K562 (cell line): ENCODE results near the gene TENT4A. TPM values are rescaled to one million over a fixed set of nuclear protein-coding genes. Genes with fewer than 3 reads are reported as not detected.

Experiments
- ATAC-seq: fragments of 200-7000 bp; cut with Tn5 transposase; 3 replicates; pipeline ENCODE4 v1.9.1; 2020; ENCODE audit warnings: moderate library complexity
- BruUV-seq: library from RNA; stranded (reverse); fragments of 400-500 nt; replicated peaks from 2 replicates; lab custom pipeline; 2021; lab: Mats Ljungman, UMichigan
- CTCF ChIA-PET: fragments of 300-600 bp; formaldehyde crosslinking; extraction: SDS; loops from one replicate; lab custom pipeline; 2021; ENCODE audit warnings: low intra/inter-chr PET ratio; lab: Yijun Ruan, JAX
- POLR2A ChIA-PET: fragments of 300-600, 350-650 bp; sonication (Branson Sonifier 250); formaldehyde crosslinking; extraction: SDS; loops from one replicate; lab custom pipeline; 2021; ENCODE audit warnings: antibody characterized with exemption, inconsistent platforms; lab: Yijun Ruan, JAX
- DNase-seq, 4 experiments: peaks; one replicate each; pipeline versions ENCODE4 v3.0.0 to v3.0.0-alpha.2; 2011 to 2018; ENCODE audit warnings: low spot score in 3 of 4, mixed read lengths in 3 of 4; ENCODE audit errors: extremely low read depth in 1 of 4
- FAIRE-seq: peaks from 2 replicates; lab custom pipeline; 2011; peaks lifted over from hg19 to GRCh38; lab: Jason Lieb, UNC
- H2AFZ ChIP-seq: 2 replicates; pipeline ENCODE4 v1.6.0; 2011; ENCODE audit warnings: low read depth, low read length, control low read depth, inconsistent platforms
- H3K27ac ChIP-seq: fragments of 200-600 bp; 3 replicates; pipeline ENCODE4 v1.8.0; 2011; ENCODE audit warnings: low read depth, mild to moderate bottlenecking, control low read depth, inconsistent platforms, low read length, moderate library complexity, mixed read lengths; ENCODE audit errors: extremely low read depth
- H3K27me3 ChIP-seq, 2 experiments: fragments of 300-600 bp in 1 of 2; 2 replicates in 1 of 2; 3 replicates in 1 of 2; pipeline versions ENCODE4 v1.6.0 to v1.8.0; 2011; ENCODE audit warnings: inconsistent platforms in 2 of 2, low read length in 2 of 2, mild to moderate bottlenecking in 1 of 2, mixed read lengths in 1 of 2, moderate library complexity in 1 of 2; ENCODE audit not compliant: control insufficient read depth in 2 of 2, insufficient read depth in 2 of 2
- H3K36me3 ChIP-seq: fragments of 300-600 bp; 3 replicates; pipeline ENCODE4 v1.8.0; 2011; ENCODE audit warnings: mild to moderate bottlenecking, low read length, inconsistent platforms; ENCODE audit not compliant: control insufficient read depth, insufficient read depth
- H3K4me1 ChIP-seq, 2 experiments: fragments of 200-600 bp in 1 of 2; replicated peaks in 1 of 2; 2 replicates in 1 of 2; 3 replicates in 1 of 2; pipeline versions ENCODE4 v1.5.1 to v1.8.0; 2011; ENCODE audit warnings: inconsistent platforms in 2 of 2, low read length in 2 of 2, mild to moderate bottlenecking in 1 of 2, mixed read lengths in 1 of 2, moderate library complexity in 1 of 2; ENCODE audit not compliant: control insufficient read depth in 2 of 2, insufficient read depth in 2 of 2
- H3K4me2 ChIP-seq: 2 replicates; pipeline ENCODE4 v1.6.1; 2011; ENCODE audit warnings: low read length, control low read depth, inconsistent platforms, mixed read lengths; ENCODE audit not compliant: insufficient read depth
- H3K4me3 ChIP-seq: fragments of 200-600 bp; sonication (generic), shearing (Covaris generic); 2 replicates; pipeline ENCODE4 v1.5.1; 2016; ENCODE audit warnings: control low read depth, inconsistent platforms
- H3K79me2 ChIP-seq: fragments of 200-600 bp; 3 replicates; pipeline ENCODE4 v1.8.0; 2011; ENCODE audit warnings: low read length, inconsistent platforms; ENCODE audit not compliant: control insufficient read depth, insufficient read depth
- H3K9ac ChIP-seq, 2 experiments: 2 replicates each; pipeline versions ENCODE4 v1.6.0 to v1.6.1; 2011; ENCODE audit warnings: low read depth in 2 of 2, low read length in 2 of 2, control low read depth in 1 of 2, inconsistent platforms in 1 of 2, mild to moderate bottlenecking in 1 of 2, mixed read lengths in 1 of 2; ENCODE audit not compliant: insufficient read depth in 1 of 2
- H3K9me1 ChIP-seq: one replicate; pipeline ENCODE4 v1.6.0; 2011; ENCODE audit warnings: inconsistent platforms, mild to moderate bottlenecking, low read length, moderate library complexity; ENCODE audit not compliant: control insufficient read depth, insufficient read depth
- H3K9me3 ChIP-seq: replicated peaks from 2 replicates; pipeline ENCODE4 v1.5.1; 2011; ENCODE audit warnings: low read depth, low read length, inconsistent platforms; ENCODE audit not compliant: control insufficient read depth, insufficient read depth
- H4K20me1 ChIP-seq: replicated peaks from 2 replicates; pipeline ENCODE4 v1.6.1; 2011; ENCODE audit warnings: low read length, inconsistent platforms, mixed read lengths; ENCODE audit not compliant: control insufficient read depth, insufficient read depth
- E2F3 ChIP-seq: fragments of 250-450 bp; sonication (Bioruptor Pico); IDR thresholded peaks from 2 replicates; pipeline ENCODE4 v1.4.0; 2020; ENCODE audit warnings: mild to moderate bottlenecking
- ETV6 ChIP-seq, 3 experiments: fragments of 150-350 bp in 1 of 3; sonication (generic) in 1 of 3; formaldehyde crosslinking in 1 of 3; IDR thresholded peaks; 2 replicates each; pipeline versions ENCODE4 v1.6.1 to v1.8.0; 2014 to 2022; ENCODE audit warnings: borderline replicate concordance in 2 of 3, low read depth in 2 of 3, antibody characterized with exemption in 1 of 3, low read length in 1 of 3, mild to moderate bottlenecking in 1 of 3, missing genetic modification reagents in 1 of 3
- HEY1 ChIP-seq: fragments of 250-450 bp; sonication (Bioruptor Pico); IDR thresholded peaks from 2 replicates; pipeline ENCODE4 v1.5.0; 2020; ENCODE audit warnings: mild to moderate bottlenecking, moderate library complexity, borderline replicate concordance
- RAD21 ChIP-seq, 2 experiments: fragments of 250-450 bp in 1 of 2; fragments of 450-650 bp in 1 of 2; sonication (Bioruptor Pico) in 1 of 2; formaldehyde crosslinking in 1 of 2; IDR thresholded peaks in 1 of 2; conservative IDR thresholded peaks in 1 of 2; 2 replicates each; pipeline versions ENCODE4 v1.4.0 to v1.8.0; 2020 to 2022; ENCODE audit warnings: mild to moderate bottlenecking in 2 of 2, moderate library complexity in 1 of 2
- SMC3 ChIP-seq: conservative IDR thresholded peaks from 2 replicates; pipeline ENCODE4 v1.6.1; 2011; ENCODE audit warnings: low read depth, low read length, improper control_type of control experiment; ENCODE audit not compliant: insufficient read depth
- TBL1XR1 ChIP-seq, 2 experiments: IDR thresholded peaks; 2 replicates each; pipeline ENCODE4 v1.6.1; 2012; ENCODE audit warnings: improper control_type of control experiment in 2 of 2, low read length in 2 of 2, mild to moderate bottlenecking in 1 of 2
- THRAP3 ChIP-seq: fragments of 450-650 bp; IDR thresholded peaks from 2 replicates; pipeline ENCODE4 v1.6.1; 2016; ENCODE audit warnings: mild to moderate bottlenecking, inconsistent platforms, borderline replicate concordance
- WGBS: fragments of 100-300 bp; shearing (Covaris generic); methylation state at CpG from one replicate; pipeline ENCODE4 v1.1.6; 2016; ENCODE audit warnings: low coverage, mixed read lengths; ENCODE audit not compliant: insufficient coverage; ENCODE audit errors: missing lambda C conversion rate; 5-methylcytosine and 5-hydroxymethylcytosine counted together
- in situ Hi-C: fragments of 300-500 bp; cut with MboI; formaldehyde crosslinking; loops from 4 replicates; pipeline ENCODE4 v1.15.0; 2018; ENCODE audit warnings: inconsistent platforms, mixed read lengths
- intact Hi-C: fragments of 100-400 bp; cut with micrococcal nuclease; formaldehyde crosslinking; loops from 2 replicates; pipeline ENCODE4 v1.14.2; 2022
- polyA plus RNA-seq, 8 experiments: library from polyadenylated mRNA; depleted of rRNA in 4 of 8; stranded (reverse) in 5 of 8; unstranded in 3 of 8; fragments of >200 nt; fragmentation: Nextera tagmentation in 2 of 8; fragmentation: Illumina TruSeq in 1 of 8; extraction: Ambion mirVana in 2 of 8; extraction: Trizol in 1 of 8; gene quantifications; 2 replicates each; pipeline versions ENCODE4 v1.2.1 to v1.2.3, GENCODE V29; 2011 to 2014; ENCODE audit warnings: inconsistent platforms in 1 of 8, missing spikeins in 1 of 8
- total RNA-seq, 7 experiments: library from RNA; depleted of rRNA in 6 of 7; stranded (reverse); fragments of >200 nt in 6 of 7; fragmentation: Illumina TruSeq in 2 of 7; extraction: Trizol in 2 of 7; gene quantifications; 2 replicates each; pipeline versions ENCODE4 v1.2.1 to v1.2.3, GENCODE V29; 2011 to 2021; ENCODE audit warnings: low replicate concordance in 1 of 7
- TF ChIP-seq, protein P1 (sequence below): fragments of 200-800 bp; sonication (Bioruptor generic); IDR thresholded peaks from 2 replicates; pipeline ENCODE4 v1.6.1; 2016; ENCODE audit warnings: missing genetic modification characterization, missing compliant biosample characterization
- TF ChIP-seq, protein P2 (sequence below): IDR thresholded peaks from 2 replicates; pipeline ENCODE4 v1.6.1; 2012; ENCODE audit warnings: low read depth, low read length, improper control_type of control experiment, borderline replicate concordance

TENT4A gene
- total and polyA plus RNA-seq, 9 of the 15 experiments (the other 6 are each of a cell fraction or from before 2014, with no cell fraction given), result 1.3 to 27.3 (median 13.0) TPM

DNA sequence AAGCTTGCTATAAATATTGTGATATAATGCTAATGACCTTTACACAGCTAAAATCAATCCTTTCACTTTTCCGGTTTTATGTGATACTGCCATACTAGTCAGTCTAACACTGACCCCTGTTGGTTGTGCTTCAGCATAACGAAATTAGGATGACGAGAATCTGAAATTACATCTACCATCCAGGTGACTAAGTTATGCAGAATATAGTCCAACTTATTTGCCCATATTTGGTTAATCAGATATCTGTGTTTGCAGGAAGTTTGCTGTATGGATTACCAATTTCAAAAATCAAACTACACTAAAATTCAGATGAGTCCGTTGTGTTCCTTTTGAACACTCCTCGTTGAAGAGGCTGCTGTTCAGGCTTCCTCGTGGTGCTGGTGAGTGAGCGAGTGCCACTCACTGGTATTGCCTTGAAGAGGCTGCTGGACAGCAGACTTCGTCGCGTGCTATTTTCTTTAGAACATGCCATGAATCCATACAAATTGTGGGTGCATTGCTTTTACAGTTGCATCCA is 32.5 kb downstream of the TENT4A start:
- Histone ChIP-seq H3K27ac (no peak overlapping the region), H3K36me3 (peaks cover 97% of the 10 kb centered on the region), H3K4me1 (no peaks in the 10 kb centered on the region), H3K27me3 (no peaks in the 10 kb centered on the region), H3K9me1 (no peaks in the 10 kb centered on the region), H3K9ac (no peak overlapping the region), H2AFZ (no peak overlapping the region), H3K9me3 (no peaks in the 10 kb centered on the region), H3K79me2 (peaks cover 22% of the 10 kb centered on the region; the same call in 2 of the 3 replicates), H4K20me1 (0 out of 2 replicates have a peak, but pooled peaks cover 7% of the 10 kb centered on the region), H3K4me2 (no peak overlapping the region), H3K4me3 (no peak overlapping the region)
- ATAC-seq (peak; percentile 80), DNase-seq (peak in 3 of 4 experiments; percentile 40 to 57 (median 43)), FAIRE-seq (peak; percentile 85)
- intact Hi-C loops, result loop anchor here (5.0 kb wide), 2 partner anchors 218 to 1253 kb away; no protein-coding TSS in a partner anchor
- CTCF ChIA-PET, result interaction anchor here (1.1 to 1.7 kb wide), 2 partner anchors 454 to 1254 kb away, joined by 4 to 8 read pairs; no protein-coding TSS in a partner anchor
- in situ Hi-C loops, result loop anchor here (25.0 kb wide), 1 partner anchor 1258 kb away; no protein-coding TSS in a partner anchor
- BruUV-seq, result no TSS peak
- POLR2A ChIA-PET, result interaction anchor here (1.1 to 1.6 kb wide), 2 partner anchors 20 to 113 kb away, joined by 3 to 5 read pairs; partner anchors contain the start of genes NSUN2 and SRD5A1
- WGBS, result 77% methylated on average over 10 of the region's 10 CpGs
- TF ChIP-seq HEY1 (CRISPR knock-in tag) (no peak), RAD21 (CRISPR knock-in tag; conservative IDR thresholded peaks at IDR 0.05 in 1 of 2, IDR thresholded peaks at IDR 0.05 in 1 of 2) (peak; percentile 68 to 80), ETV6 (IDR thresholded peaks at IDR 0.05; ENCODE audit: borderline replicate concordance in 1 of 2, low read depth in 2 of 2, low read length in 1 of 2) (no peak), ETV6 (CRISPR knock-in tag; IDR thresholded peaks at IDR 0.05; ENCODE audit: borderline replicate concordance) (no peak), SMC3 (peak; percentile 37; the same call in 1 of the 2 replicates), E2F3 (CRISPR knock-in tag) (no peak), THRAP3 (no peak), TBL1XR1 (IDR thresholded peaks at IDR 0.05; ENCODE audit: low read length in 2 of 2) (no peak)
- TF ChIP-seq, protein P1, sequence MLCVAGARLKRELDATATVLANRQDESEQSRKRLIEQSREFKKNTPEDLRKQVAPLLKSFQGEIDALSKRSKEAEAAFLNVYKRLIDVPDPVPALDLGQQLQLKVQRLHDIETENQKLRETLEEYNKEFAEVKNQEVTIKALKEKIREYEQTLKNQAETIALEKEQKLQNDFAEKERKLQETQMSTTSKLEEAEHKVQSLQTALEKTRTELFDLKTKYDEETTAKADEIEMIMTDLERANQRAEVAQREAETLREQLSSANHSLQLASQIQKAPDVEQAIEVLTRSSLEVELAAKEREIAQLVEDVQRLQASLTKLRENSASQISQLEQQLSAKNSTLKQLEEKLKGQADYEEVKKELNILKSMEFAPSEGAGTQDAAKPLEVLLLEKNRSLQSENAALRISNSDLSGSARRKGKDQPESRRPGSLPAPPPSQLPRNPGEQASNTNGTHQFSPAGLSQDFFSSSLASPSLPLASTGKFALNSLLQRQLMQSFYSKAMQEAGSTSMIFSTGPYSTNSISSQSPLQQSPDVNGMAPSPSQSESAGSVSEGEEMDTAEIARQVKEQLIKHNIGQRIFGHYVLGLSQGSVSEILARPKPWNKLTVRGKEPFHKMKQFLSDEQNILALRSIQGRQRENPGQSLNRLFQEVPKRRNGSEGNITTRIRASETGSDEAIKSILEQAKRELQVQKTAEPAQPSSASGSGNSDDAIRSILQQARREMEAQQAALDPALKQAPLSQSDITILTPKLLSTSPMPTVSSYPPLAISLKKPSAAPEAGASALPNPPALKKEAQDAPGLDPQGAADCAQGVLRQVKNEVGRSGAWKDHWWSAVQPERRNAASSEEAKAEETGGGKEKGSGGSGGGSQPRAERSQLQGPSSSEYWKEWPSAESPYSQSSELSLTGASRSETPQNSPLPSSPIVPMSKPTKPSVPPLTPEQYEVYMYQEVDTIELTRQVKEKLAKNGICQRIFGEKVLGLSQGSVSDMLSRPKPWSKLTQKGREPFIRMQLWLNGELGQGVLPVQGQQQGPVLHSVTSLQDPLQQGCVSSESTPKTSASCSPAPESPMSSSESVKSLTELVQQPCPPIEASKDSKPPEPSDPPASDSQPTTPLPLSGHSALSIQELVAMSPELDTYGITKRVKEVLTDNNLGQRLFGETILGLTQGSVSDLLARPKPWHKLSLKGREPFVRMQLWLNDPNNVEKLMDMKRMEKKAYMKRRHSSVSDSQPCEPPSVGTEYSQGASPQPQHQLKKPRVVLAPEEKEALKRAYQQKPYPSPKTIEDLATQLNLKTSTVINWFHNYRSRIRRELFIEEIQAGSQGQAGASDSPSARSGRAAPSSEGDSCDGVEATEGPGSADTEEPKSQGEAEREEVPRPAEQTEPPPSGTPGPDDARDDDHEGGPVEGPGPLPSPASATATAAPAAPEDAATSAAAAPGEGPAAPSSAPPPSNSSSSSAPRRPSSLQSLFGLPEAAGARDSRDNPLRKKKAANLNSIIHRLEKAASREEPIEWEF (CRISPR knock-in tag), result no peak
- TF ChIP-seq, protein P2, sequence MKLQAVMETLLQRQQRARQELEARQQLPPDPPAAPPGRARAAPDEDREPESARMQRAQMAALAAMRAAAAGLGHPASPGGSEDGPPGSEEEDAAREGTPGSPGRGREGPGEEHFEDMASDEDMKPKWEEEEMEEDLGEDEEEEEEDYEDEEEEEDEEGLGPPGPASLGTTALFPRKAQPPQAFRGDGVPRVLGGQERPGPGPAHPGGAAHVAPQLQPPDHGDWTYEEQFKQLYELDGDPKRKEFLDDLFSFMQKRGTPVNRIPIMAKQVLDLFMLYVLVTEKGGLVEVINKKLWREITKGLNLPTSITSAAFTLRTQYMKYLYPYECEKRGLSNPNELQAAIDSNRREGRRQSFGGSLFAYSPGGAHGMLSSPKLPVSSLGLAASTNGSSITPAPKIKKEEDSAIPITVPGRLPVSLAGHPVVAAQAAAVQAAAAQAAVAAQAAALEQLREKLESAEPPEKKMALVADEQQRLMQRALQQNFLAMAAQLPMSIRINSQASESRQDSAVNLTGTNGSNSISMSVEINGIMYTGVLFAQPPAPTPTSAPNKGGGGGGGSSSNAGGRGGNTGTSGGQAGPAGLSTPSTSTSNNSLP, result peak; percentile 41; the same call in 1 of the 2 replicates
